Measurements from ENCODE around the gene KRT12. TPM values are rescaled to one million over a fixed set of nuclear protein-coding genes. Genes with fewer than 3 reads are reported as not detected.
A peak's percentile ranks its signal among the peaks of the same experiment; 100 is the strongest.

KRT12 gene
- total and polyA plus RNA-seq, 2 donors from 2014 or later, result not detected

- Histone ChIP-seq H3K27me3 (ENCODE audit: control insufficient read depth, insufficient read depth, low read length) (no peaks in the 10 kb centered on the region), H3K36me3 (ENCODE audit: control insufficient read depth in 2 of 3, insufficient read depth in 3 of 3, low read length in 3 of 3) (no peaks in the 10 kb centered on the region)
- TF ChIP-seq CTCF (IDR thresholded peaks at IDR 0.05; ENCODE audit: borderline replicate concordance, extremely low read depth, insufficient read depth), result no peak
Measured at GRCh38 chr17:40857535-40857934, 9.5 kb downstream of the KRT12 start.

GRCh38 chr17:40854175-40854814 is 12.7 kb downstream of the KRT12 start:
- Histone ChIP-seq H3K4me3 (ENCODE audit: low read length in 3 of 3) (no peak overlapping the region), H3K9ac (ENCODE audit: low read length in 3 of 3) (no peak overlapping the region), H3K27me3 (ENCODE audit: control insufficient read depth, insufficient read depth, low read length) (no peaks in the 10 kb centered on the region), H3K4me1 (ENCODE audit: control insufficient read depth in 2 of 3, insufficient read depth in 2 of 3, low read depth in 1 of 3, low read length in 3 of 3) (no peaks in the 10 kb centered on the region), H3K27ac (ENCODE audit: low read depth in 2 of 2, low read length in 2 of 2) (no peak overlapping the region), H3K9me3 (ENCODE audit: control insufficient read depth in 2 of 3, insufficient read depth in 1 of 3, low read length in 3 of 3) (no peaks in the 10 kb centered on the region), H3K36me3 (ENCODE audit: control insufficient read depth in 2 of 3, insufficient read depth in 3 of 3, low read length in 3 of 3) (no peaks in the 10 kb centered on the region)
- intact Hi-C loops (cut with DNase I), result no loop called here
- no peak for TF ChIP-seq CTCF (IDR thresholded peaks at IDR 0.05; ENCODE audit: borderline replicate concordance, extremely low read depth, insufficient read depth)
- DNase-seq (no peak), FAIRE-seq (peak; percentile 32)

More at GRCh38 chr17:40857535-40857934, 9.5 kb downstream of the KRT12 start:
- no peak overlapping the region for H3K27ac ChIP-seq (ENCODE audit: low read depth in 2 of 2, low read length in 2 of 2)
- no peak overlapping the region for H3K9ac ChIP-seq (ENCODE audit: low read length in 3 of 3)
- no peaks in the 10 kb centered on the region for H3K4me1 ChIP-seq (ENCODE audit: control insufficient read depth in 2 of 3, insufficient read depth in 2 of 3, low read depth in 1 of 3, low read length in 3 of 3)
- no peak overlapping the region for H3K4me3 ChIP-seq (ENCODE audit: low read length in 3 of 3)
- intact Hi-C loops (cut with DNase I), result no loop called here
- H3K9me3 ChIP-seq (ENCODE audit: control insufficient read depth in 2 of 3, insufficient read depth in 1 of 3, low read length in 3 of 3), result no peaks in the 10 kb centered on the region
- FAIRE-seq, result no peak
- no peak for DNase-seq

- no peaks in the 10 kb centered on the region for H3K36me3 ChIP-seq (ENCODE audit: control insufficient read depth in 2 of 3, insufficient read depth in 3 of 3, low read length in 3 of 3)
- no peak for DNase-seq
- no peak for TF ChIP-seq CTCF (IDR thresholded peaks at IDR 0.05; ENCODE audit: borderline replicate concordance, extremely low read depth, insufficient read depth)
- intact Hi-C loops (cut with DNase I), result no loop called here
- FAIRE-seq, result no peak
- H3K4me3 ChIP-seq (ENCODE audit: low read length in 3 of 3), result no peak overlapping the region
- no peaks in the 10 kb centered on the region for H3K4me1 ChIP-seq (ENCODE audit: control insufficient read depth in 2 of 3, insufficient read depth in 2 of 3, low read depth in 1 of 3, low read length in 3 of 3)
- no peak overlapping the region for H3K27ac ChIP-seq (ENCODE audit: low read depth in 2 of 2, low read length in 2 of 2)
- no peaks in the 10 kb centered on the region for H3K9me3 ChIP-seq (ENCODE audit: control insufficient read depth in 2 of 3, insufficient read depth in 1 of 3, low read length in 3 of 3)
- no peak overlapping the region for H3K9ac ChIP-seq (ENCODE audit: low read length in 3 of 3)
- H3K27me3 ChIP-seq (ENCODE audit: control insufficient read depth, insufficient read depth, low read length), result no peaks in the 10 kb centered on the region
Measured at GRCh38 chr17:40852364-40852763, 14.7 kb downstream of the KRT12 start.
